Measurements from ENCODE around the gene LCP2.

The LCP2 gene

DNA sequence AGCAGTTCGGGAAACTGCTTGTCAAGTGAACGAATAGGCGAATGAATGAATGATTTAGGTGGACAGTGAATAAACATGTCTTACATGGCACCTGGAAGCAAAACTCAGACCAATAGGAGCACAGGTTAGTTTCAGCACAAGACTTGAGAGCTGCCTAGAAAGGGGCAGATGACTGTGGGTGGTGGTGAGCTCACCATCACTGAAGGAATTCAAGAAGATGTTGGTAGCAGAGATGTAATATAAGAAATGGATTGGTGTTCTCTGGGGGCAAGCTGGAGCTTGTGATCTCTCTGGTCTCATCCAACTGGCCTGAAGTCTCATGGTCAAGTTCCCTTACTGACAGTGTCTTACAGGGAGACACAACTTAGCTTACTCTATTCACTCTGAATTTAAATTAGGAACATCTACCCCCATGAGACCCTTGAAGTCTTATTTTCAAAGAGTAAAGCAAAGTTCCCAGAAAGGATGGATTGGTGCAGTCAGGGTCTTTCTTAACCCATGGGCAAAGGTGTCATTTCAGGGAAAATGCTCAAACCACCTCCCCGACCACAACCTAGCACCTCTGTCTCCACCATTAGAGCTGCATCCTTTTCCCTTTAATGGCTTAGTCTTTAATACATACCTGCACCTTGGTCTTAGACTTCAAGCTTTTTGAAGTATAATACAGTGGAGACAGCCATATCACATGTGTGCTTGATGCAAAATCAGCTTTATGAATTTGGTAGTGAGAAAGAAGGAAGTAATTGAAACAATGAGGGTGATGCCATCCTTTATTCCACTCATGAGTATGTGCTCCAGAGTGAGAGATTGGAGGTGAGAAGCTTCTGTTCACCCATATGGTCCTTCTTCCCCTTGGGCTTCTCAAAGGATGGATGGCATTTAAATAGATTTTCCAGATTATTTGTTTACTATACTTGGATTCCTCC lies 5.1 kb downstream of the LCP2 start:
- Histone ChIP-seq H3K4me3 (ENCODE audit: low read length) (no peak overlapping the region), H3K27ac (ENCODE audit: low read length) (no peak overlapping the region), H3K4me1 (ENCODE audit: control insufficient read depth, low read depth, low read length) (peaks cover under 1% of the 10 kb centered on the region)

DNA sequence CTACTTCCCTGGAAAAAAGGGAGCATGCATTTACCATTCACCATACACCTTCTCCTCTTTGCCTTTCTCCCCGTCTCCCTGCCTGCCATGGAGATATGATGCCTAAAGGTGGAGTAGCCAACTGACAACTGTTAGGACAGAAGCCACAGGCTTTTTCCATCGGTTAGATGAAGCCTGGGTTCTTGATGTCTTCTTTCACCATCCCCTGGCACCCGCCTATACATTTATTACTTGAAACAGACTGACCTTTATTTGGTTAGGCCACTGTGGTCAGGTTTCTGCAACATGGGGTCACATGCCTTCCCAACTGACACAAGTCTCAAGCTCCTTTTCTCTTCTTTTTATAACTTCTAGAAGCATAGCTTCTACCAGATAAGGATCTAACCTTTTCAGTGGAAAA lies 7.1 kb downstream of the LCP2 start:
- Histone ChIP-seq H3K27ac (ENCODE audit: low read length) (no peak overlapping the region), H3K9ac (ENCODE audit: low read length) (no peak overlapping the region), H3K9me3 (ENCODE audit: control insufficient read depth, low read depth, low read length) (no peaks in the 10 kb centered on the region), H3K27me3 (ENCODE audit: control insufficient read depth, insufficient read depth, low read length) (no peaks in the 10 kb centered on the region), H3K4me1 (ENCODE audit: control insufficient read depth, low read depth, low read length) (peaks cover 20% of the 10 kb centered on the region), H3K36me3 (ENCODE audit: control insufficient read depth, low read depth, low read length) (no peaks in the 10 kb centered on the region), H3K4me3 (ENCODE audit: low read length) (no peak overlapping the region)

More for the DNA sequence above, 5.1 kb downstream of the LCP2 start:
- Histone ChIP-seq H3K27me3 (ENCODE audit: control insufficient read depth, insufficient read depth, low read length) (no peaks in the 10 kb centered on the region), H3K36me3 (ENCODE audit: control insufficient read depth, low read depth, low read length) (no peaks in the 10 kb centered on the region), H3K9me3 (ENCODE audit: control insufficient read depth, low read depth, low read length) (no peaks in the 10 kb centered on the region), H3K9ac (ENCODE audit: low read length) (no peak overlapping the region)

DNA sequence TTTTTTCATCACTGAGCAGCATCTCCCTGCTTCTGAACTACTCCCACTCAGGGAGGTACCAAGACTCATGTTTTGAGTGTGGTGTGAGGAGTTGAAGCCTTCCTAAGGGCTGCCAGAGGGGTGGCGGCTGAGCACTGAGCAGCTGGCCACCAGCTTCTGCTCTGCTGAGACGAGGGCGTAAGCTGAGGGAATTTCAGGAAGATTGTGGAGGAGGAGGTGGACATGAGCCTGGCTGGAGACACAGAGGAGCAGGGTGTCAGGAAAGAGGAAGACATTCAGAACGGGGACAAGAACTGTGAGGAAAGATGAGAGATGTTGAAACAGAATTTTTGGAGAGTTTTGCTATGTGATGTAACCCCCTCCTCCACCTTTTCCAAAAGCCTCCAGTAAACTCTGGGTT lies 7.8 kb downstream of the LCP2 start:
- peaks cover 22% of the 10 kb centered on the region for H3K4me1 ChIP-seq (ENCODE audit: control insufficient read depth, low read depth, low read length)
- no peaks in the 10 kb centered on the region for H3K27me3 ChIP-seq (ENCODE audit: control insufficient read depth, insufficient read depth, low read length)
- no peak overlapping the region for H3K27ac ChIP-seq (ENCODE audit: low read length)

DNA sequence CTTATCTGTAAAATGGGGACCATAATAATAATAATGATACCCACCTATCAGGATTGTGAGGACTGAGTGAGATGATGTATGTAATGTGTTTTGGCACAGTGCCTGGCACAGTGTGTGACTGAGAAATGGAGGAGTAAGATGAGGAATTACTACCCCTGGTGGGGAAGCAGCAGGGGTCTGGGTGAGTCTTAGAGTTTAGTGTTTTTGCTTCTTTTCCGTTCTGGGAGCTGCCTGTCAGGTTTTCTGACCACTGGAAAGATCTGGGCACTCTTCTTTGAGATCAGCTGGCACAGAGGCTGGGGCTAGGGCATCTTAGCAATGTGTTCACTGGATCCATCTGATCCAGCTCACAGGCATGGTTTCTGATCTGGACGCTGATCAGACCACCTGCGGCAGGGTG lies 8.5 kb downstream of the LCP2 start:
- no peak overlapping the region for H3K9ac ChIP-seq (ENCODE audit: low read length)
- H3K9me3 ChIP-seq (ENCODE audit: control insufficient read depth, low read depth, low read length): no peaks in the 10 kb centered on the region
- H3K4me1 ChIP-seq (ENCODE audit: control insufficient read depth, low read depth, low read length): peaks cover 22% of the 10 kb centered on the region
- no peak overlapping the region for H3K27ac ChIP-seq (ENCODE audit: low read length)
- no peak overlapping the region for H3K4me3 ChIP-seq (ENCODE audit: low read length)
- H3K36me3 ChIP-seq (ENCODE audit: control insufficient read depth, low read depth, low read length): no peaks in the 10 kb centered on the region
- no peaks in the 10 kb centered on the region for H3K27me3 ChIP-seq (ENCODE audit: control insufficient read depth, insufficient read depth, low read length)

More for the DNA sequence above, 7.8 kb downstream of the LCP2 start:
- H3K9me3 ChIP-seq (ENCODE audit: control insufficient read depth, low read depth, low read length): no peaks in the 10 kb centered on the region
- H3K9ac ChIP-seq (ENCODE audit: low read length): no peak overlapping the region
- no peak overlapping the region for H3K4me3 ChIP-seq (ENCODE audit: low read length)
- no peaks in the 10 kb centered on the region for H3K36me3 ChIP-seq (ENCODE audit: control insufficient read depth, low read depth, low read length)

DNA sequence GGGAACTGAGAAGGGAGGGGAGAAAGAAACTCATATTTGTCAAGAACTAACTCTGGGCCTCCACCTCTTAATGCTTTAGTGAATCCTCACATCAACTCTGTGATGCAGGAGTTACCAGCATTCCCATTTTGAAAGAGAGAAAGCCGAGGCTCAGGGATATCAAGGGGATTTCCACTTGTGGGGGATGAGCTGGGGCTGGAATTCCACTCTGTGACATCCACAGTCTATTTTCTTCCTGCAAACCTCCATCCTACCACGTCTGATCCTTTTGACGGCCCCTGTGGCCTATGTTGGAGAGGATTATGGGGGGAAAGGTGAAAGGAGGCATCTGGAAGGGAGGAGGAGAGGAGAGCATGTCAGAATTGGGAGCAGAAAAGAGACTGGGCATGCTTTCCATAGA lies 9.0 kb downstream of the LCP2 start:
- Histone ChIP-seq H3K9me3 (ENCODE audit: control insufficient read depth, low read depth, low read length) (peaks cover 4% of the 10 kb centered on the region), H3K27ac (ENCODE audit: low read length) (no peak overlapping the region), H3K4me1 (ENCODE audit: control insufficient read depth, low read depth, low read length) (peaks cover 22% of the 10 kb centered on the region), H3K4me3 (ENCODE audit: low read length) (no peak overlapping the region), H3K27me3 (ENCODE audit: control insufficient read depth, insufficient read depth, low read length) (no peaks in the 10 kb centered on the region), H3K36me3 (ENCODE audit: control insufficient read depth, low read depth, low read length) (no peaks in the 10 kb centered on the region), H3K9ac (ENCODE audit: low read length) (no peak overlapping the region)

DNA sequence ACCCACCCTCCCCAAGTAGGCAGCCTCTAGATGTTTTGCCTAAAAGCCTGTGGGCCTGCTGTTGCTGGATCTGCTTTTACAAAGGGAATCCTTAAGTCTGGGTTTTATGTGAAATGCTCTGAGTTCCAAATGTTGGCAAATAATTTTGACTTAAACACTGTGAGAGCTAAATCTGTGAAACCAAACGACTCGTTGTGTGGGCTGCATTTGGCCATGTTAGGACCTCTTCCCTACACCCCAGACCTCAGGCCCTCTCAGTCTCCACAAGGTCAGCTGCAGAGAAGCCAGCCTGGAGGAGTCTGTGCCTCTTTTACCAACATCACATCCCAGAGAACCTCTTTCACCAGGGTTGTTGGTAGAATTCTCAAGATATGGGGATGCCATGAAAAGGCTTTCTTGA lies 9.4 kb downstream of the LCP2 start:
- Histone ChIP-seq H3K27ac (ENCODE audit: low read length) (no peak overlapping the region), H3K36me3 (ENCODE audit: control insufficient read depth, low read depth, low read length) (no peaks in the 10 kb centered on the region), H3K9ac (ENCODE audit: low read length) (no peak overlapping the region), H3K4me1 (ENCODE audit: control insufficient read depth, low read depth, low read length) (peaks cover 22% of the 10 kb centered on the region), H3K27me3 (ENCODE audit: control insufficient read depth, insufficient read depth, low read length) (no peaks in the 10 kb centered on the region), H3K9me3 (ENCODE audit: control insufficient read depth, low read depth, low read length) (peaks cover 5% of the 10 kb centered on the region), H3K4me3 (ENCODE audit: low read length) (no peak overlapping the region)

DNA sequence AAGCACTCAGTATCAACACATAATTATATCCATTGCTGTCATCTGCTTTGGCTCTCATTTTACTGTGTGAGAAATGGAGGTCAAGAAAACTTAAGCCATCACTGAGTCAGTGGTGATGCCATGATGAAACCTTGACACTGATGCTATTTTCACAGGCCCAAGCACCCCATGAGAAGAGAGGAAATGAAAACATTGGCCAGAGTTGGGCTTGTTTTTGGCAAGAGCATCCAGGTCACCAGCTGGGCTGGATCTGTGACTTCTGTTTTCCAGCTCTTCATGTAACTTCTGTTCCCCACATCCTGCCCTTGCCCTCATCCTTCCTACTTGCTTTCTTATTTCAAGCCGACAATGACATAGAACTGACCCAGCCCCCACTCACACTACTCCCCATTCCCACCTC lies 10.0 kb downstream of the LCP2 start:
- Histone ChIP-seq H3K27me3 (ENCODE audit: control insufficient read depth, insufficient read depth, low read length) (no peaks in the 10 kb centered on the region), H3K36me3 (ENCODE audit: control insufficient read depth, low read depth, low read length) (no peaks in the 10 kb centered on the region), H3K4me1 (ENCODE audit: control insufficient read depth, low read depth, low read length) (peaks cover 22% of the 10 kb centered on the region), H3K9me3 (ENCODE audit: control insufficient read depth, low read depth, low read length) (peaks cover 5% of the 10 kb centered on the region), H3K27ac (ENCODE audit: low read length) (no peak overlapping the region), H3K9ac (ENCODE audit: low read length) (no peak overlapping the region), H3K4me3 (ENCODE audit: low read length) (no peak overlapping the region)

DNA sequence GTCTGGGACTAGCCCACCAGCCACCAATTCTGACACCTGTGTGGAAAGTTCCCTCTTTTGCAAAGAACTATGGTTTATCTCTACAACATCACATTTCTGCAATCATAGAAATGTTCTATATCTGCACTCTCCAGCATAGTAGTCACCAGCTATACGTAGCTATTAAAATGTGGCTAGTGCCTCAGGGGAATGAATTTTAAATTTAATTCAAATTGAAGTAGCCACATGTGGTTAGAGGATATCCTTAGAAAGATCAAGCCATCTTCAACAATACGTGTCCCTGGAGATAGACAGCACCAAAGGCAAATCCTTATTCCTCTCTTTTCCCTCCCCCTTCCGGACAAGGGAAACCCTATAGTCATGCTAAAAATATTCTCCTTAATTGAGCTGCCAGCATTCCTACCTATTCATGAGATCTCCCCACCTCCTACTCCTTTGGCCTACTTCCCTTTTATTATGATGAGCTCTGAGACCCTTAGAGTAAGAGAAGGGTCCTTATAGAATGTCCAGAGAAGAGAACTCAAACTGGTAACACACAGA lies 11.1 kb downstream of the LCP2 start:
- peaks cover 5% of the 10 kb centered on the region for H3K9me3 ChIP-seq (ENCODE audit: control insufficient read depth, low read depth, low read length)
- no peak overlapping the region for H3K9ac ChIP-seq (ENCODE audit: low read length)
- H3K27me3 ChIP-seq (ENCODE audit: control insufficient read depth, insufficient read depth, low read length): no peaks in the 10 kb centered on the region
- H3K27ac ChIP-seq (ENCODE audit: low read length): no peak overlapping the region
- H3K4me1 ChIP-seq (ENCODE audit: control insufficient read depth, low read depth, low read length): peaks cover 22% of the 10 kb centered on the region
- no peak overlapping the region for H3K4me3 ChIP-seq (ENCODE audit: low read length)
- no peaks in the 10 kb centered on the region for H3K36me3 ChIP-seq (ENCODE audit: control insufficient read depth, low read depth, low read length)

DNA sequence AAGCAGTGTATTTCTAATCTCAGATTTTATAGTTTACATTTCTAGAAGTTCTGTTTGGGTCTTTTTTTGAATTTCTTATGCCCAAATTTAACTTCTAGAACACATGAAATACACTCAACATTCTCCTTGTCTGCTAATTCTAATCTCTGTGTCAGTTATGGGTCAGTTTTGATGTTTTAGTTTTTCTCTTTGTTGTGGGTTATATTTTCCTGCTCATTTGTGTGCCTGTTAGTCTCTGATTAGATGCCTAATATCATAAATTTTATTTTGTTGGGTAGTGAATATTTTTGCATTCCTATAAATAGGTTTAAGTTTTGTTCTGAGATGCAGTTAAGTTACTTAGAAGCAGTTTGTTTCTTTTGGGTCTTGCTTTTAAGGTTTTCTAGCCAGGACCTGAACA lies 12.4 kb downstream of the LCP2 start:
- no peak overlapping the region for H3K9ac ChIP-seq (ENCODE audit: low read length)
- H3K36me3 ChIP-seq (ENCODE audit: control insufficient read depth, low read depth, low read length): no peaks in the 10 kb centered on the region
- no peak overlapping the region for H3K4me3 ChIP-seq (ENCODE audit: low read length)
- peaks cover 5% of the 10 kb centered on the region for H3K9me3 ChIP-seq (ENCODE audit: control insufficient read depth, low read depth, low read length)
- peaks cover 25% of the 10 kb centered on the region for H3K4me1 ChIP-seq (ENCODE audit: control insufficient read depth, low read depth, low read length)
- no peaks in the 10 kb centered on the region for H3K27me3 ChIP-seq (ENCODE audit: control insufficient read depth, insufficient read depth, low read length)
- H3K27ac ChIP-seq (ENCODE audit: low read length): no peak overlapping the region

DNA sequence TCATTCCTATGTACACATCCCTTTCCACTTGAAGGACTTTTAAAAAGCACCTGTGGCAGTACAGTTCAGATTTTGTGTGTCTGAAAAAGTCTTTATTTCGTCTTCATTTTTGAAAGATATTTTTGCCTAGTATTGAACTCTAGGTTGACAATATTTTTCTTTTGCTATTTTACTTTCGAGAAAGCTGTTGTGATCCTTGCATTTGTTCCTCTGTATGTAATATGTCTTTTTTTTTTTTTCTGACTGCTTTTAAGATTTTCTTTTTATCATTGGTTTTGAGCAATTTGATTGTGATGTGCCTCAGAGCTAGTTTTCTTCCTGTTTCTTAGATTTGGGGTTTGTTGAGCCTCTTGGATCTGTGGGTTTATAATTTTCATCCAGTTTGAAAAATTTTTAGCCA lies 13.3 kb downstream of the LCP2 start:
- H3K36me3 ChIP-seq (ENCODE audit: control insufficient read depth, low read depth, low read length): no peaks in the 10 kb centered on the region

DNA sequence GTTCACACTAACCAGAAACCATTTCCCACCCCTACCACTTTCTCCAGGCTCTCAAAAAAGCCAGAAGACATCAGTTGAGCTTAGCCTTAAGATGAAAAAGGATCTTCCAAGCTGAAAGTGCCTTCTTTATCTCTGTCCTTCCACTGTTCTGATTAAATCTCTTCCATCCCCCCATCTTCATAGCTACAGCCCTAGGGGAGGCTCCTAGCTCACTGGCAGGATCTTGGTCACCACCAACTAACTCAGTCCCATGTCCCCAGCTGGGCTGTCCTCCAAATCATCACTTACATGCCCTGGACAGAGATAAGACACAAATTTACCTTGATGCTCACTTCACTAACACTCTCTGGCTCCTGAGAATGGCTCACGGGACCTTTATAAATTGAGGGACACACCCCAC lies 14.3 kb downstream of the LCP2 start:
- Histone ChIP-seq H3K27me3 (ENCODE audit: control insufficient read depth, insufficient read depth, low read length) (no peaks in the 10 kb centered on the region), H3K9me3 (ENCODE audit: control insufficient read depth, low read depth, low read length) (peaks cover 5% of the 10 kb centered on the region), H3K9ac (ENCODE audit: low read length) (no peak overlapping the region), H3K36me3 (ENCODE audit: control insufficient read depth, low read depth, low read length) (no peaks in the 10 kb centered on the region), H3K27ac (ENCODE audit: low read length) (no peak overlapping the region), H3K4me3 (ENCODE audit: low read length) (no peak overlapping the region), H3K4me1 (ENCODE audit: control insufficient read depth, low read depth, low read length) (peaks cover 42% of the 10 kb centered on the region)

More for the DNA sequence above, 13.3 kb downstream of the LCP2 start:
- no peak overlapping the region for H3K4me3 ChIP-seq (ENCODE audit: low read length)
- no peak overlapping the region for H3K27ac ChIP-seq (ENCODE audit: low read length)
- peaks cover 34% of the 10 kb centered on the region for H3K4me1 ChIP-seq (ENCODE audit: control insufficient read depth, low read depth, low read length)
- peaks cover 5% of the 10 kb centered on the region for H3K9me3 ChIP-seq (ENCODE audit: control insufficient read depth, low read depth, low read length)
- H3K9ac ChIP-seq (ENCODE audit: low read length): no peak overlapping the region
- no peaks in the 10 kb centered on the region for H3K27me3 ChIP-seq (ENCODE audit: control insufficient read depth, insufficient read depth, low read length)

DNA sequence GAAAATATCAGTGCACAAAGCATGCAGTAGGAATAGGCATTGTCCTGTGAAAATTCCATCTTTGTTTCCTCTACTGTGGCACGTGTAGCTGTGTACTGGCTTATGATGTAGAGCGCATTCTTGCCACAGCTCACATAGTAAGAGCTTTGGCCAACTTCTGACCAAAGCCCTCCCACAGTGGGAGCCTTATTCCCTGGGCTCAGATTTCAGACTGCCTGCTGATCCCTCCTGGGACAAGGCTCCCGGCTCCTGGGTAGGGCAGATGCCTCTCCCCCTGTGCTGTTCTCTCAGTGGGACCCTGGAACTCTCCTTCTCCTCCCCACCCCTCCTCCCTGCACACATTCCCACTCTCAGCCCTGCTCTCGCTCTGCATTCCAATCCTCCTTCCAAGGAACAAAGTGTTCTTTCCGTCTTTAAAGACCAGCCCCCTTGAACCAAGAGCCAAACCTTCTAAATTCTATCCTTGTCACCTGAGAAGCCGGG lies 17.5 kb downstream of the LCP2 start:
- peaks cover 7% of the 10 kb centered on the region for H3K27me3 ChIP-seq (ENCODE audit: control insufficient read depth, insufficient read depth, low read length)
- H3K4me3 ChIP-seq (ENCODE audit: low read length): no peak overlapping the region
- no peak overlapping the region for H3K27ac ChIP-seq (ENCODE audit: low read length)
- H3K36me3 ChIP-seq (ENCODE audit: control insufficient read depth, low read depth, low read length): no peaks in the 10 kb centered on the region
- H3K4me1 ChIP-seq (ENCODE audit: control insufficient read depth, low read depth, low read length): peaks cover 26% of the 10 kb centered on the region
- H3K9ac ChIP-seq (ENCODE audit: low read length): no peak overlapping the region
- H3K9me3 ChIP-seq (ENCODE audit: control insufficient read depth, low read depth, low read length): peaks cover 5% of the 10 kb centered on the region

Measured in iPS-18a (cell line).